HCT116 (cell line): Measurements from ENCODE around the gene UBE2D3. TPM values are rescaled to one million over a fixed set of nuclear protein-coding genes. Genes with fewer than 3 reads are reported as not detected.
A peak's percentile ranks its signal among the peaks of the same experiment; 100 is the strongest.

Source experiments
- ATAC-seq: fragments of 200-7000 bp; cut with Tn5 transposase; 2 replicates; pipeline ENCODE4 v1.9.1; 2020; ENCODE audit warnings: mild to moderate bottlenecking, moderate library complexity
- BruUV-seq: library from RNA; stranded (reverse); fragments of 400-500 nt; replicated peaks from 2 replicates; lab custom pipeline; 2021; lab: Mats Ljungman, UMichigan
- CTCF ChIA-PET: fragments of 300-600 bp; sonication (Branson Sonifier 250); formaldehyde crosslinking; loops from one replicate; lab custom pipeline; 2021; ENCODE audit warnings: antibody characterized with exemption; lab: Charles Lee
- POLR2A ChIA-PET: fragments of 300-600, 350-600 bp; sonication (Branson Sonifier 250); formaldehyde crosslinking; loops from one replicate; lab custom pipeline; 2021; ENCODE audit warnings: antibody characterized with exemption; lab: Charles Lee
- RAD21 ChIA-PET, 2 experiments: fragments of 300-600 bp; sonication (Branson Sonifier 250); formaldehyde crosslinking; loops; one replicate each; lab custom pipeline; 2023; ENCODE audit warnings: low total read pairs in 2 of 2; ENCODE audit not compliant: uncharacterized antibody in 2 of 2, unreplicated experiment in 2 of 2, low non-redundant PET in 1 of 2; lab: Charles Lee
- DNase-seq: peaks from one replicate; pipeline ENCODE4 v3.0.0-alpha.2; 2010; ENCODE audit warnings: low read depth, low spot score
- H2AFZ ChIP-seq: fragments of 200-600 bp; shearing (Covaris generic), sonication (generic); 2 replicates; pipeline ENCODE4 v1.6.1; 2017; ENCODE audit warnings: low read depth, mixed run types, mixed read lengths, antibody characterized with exemption, low read length; ENCODE audit not compliant: poor library complexity, severe bottlenecking
- H3K27ac ChIP-seq: 2 replicates; pipeline ENCODE4 v1.5.1; 2012; ENCODE audit warnings: low read depth, low read length
- H3K27me3 ChIP-seq: fragments of 200-600 bp; sonication (generic); 2 replicates; pipeline ENCODE4 v1.6.1; 2016; ENCODE audit warnings: mixed run types, low read length, mixed read lengths; ENCODE audit not compliant: insufficient read depth
- H3K36me3 ChIP-seq, 2 experiments: fragments of 200-500 bp in 1 of 2; fragments of 200-600 bp in 1 of 2; sonication (Bioruptor generic) in 1 of 2; sonication (generic) in 1 of 2; 2 replicates each; pipeline versions ENCODE4 v1.5.1 to v1.6.1; 2014 to 2016; ENCODE audit warnings: low read length in 2 of 2, inconsistent platforms in 1 of 2, mixed read lengths in 1 of 2, mixed run types in 1 of 2; ENCODE audit not compliant: insufficient read depth in 2 of 2, control insufficient read depth in 1 of 2
- H3K4me1 ChIP-seq, 2 experiments: fragments of 200-600 bp in 1 of 2; sonication (generic) in 1 of 2; 2 replicates each; pipeline versions ENCODE4 v1.5.1 to v1.6.1; 2012 to 2017; ENCODE audit warnings: low read length in 2 of 2, inconsistent platforms in 1 of 2, mild to moderate bottlenecking in 1 of 2, mixed read lengths in 1 of 2, mixed run types in 1 of 2, moderate library complexity in 1 of 2; ENCODE audit not compliant: insufficient read depth in 2 of 2, control insufficient read depth in 1 of 2
- H3K4me2 ChIP-seq: fragments of 200-600 bp; sonication (generic); 2 replicates; pipeline ENCODE4 v1.6.1; 2017; ENCODE audit warnings: mixed run types, low read length, mixed read lengths
- H3K4me3 ChIP-seq, 2 experiments: fragments of 200-600 bp in 1 of 2; sonication (generic) in 1 of 2; replicated peaks in 1 of 2; 2 replicates each; pipeline ENCODE4 v1.5.1; 2011 to 2016; ENCODE audit warnings: low read length in 2 of 2, control low read depth in 1 of 2, low read depth in 1 of 2, mild to moderate bottlenecking in 1 of 2, mixed read lengths in 1 of 2, mixed run types in 1 of 2
- H3K79me2 ChIP-seq: fragments of 200-600 bp; sonication (generic); 2 replicates; pipeline ENCODE4 v1.6.1; 2017; ENCODE audit warnings: mild to moderate bottlenecking, mixed run types, low read length, moderate library complexity, mixed read lengths; ENCODE audit not compliant: insufficient read depth
- H3K9ac ChIP-seq: fragments of 200-600 bp; sonication (generic); 2 replicates; pipeline ENCODE4 v1.6.1; 2016; ENCODE audit warnings: low read length, mixed read lengths
- H3K9me2 ChIP-seq: fragments of 200-600 bp; sonication (generic), shearing (Covaris generic); 2 replicates; pipeline ENCODE4 v1.6.1; 2017; ENCODE audit warnings: mixed run types, mild to moderate bottlenecking, moderate library complexity; ENCODE audit not compliant: insufficient read depth
- H3K9me3 ChIP-seq, 2 experiments: fragments of 200-500 bp in 1 of 2; fragments of 200-600 bp in 1 of 2; sonication (Bioruptor generic) in 1 of 2; sonication (generic) in 1 of 2; 2 replicates each; pipeline ENCODE4 v1.6.1; 2014 to 2017; ENCODE audit warnings: low read length in 2 of 2, mixed read lengths in 2 of 2, inconsistent platforms in 1 of 2, low read depth in 1 of 2, mild to moderate bottlenecking in 1 of 2, mixed run types in 1 of 2, moderate library complexity in 1 of 2; ENCODE audit not compliant: control insufficient read depth in 1 of 2, insufficient read depth in 1 of 2
- H4K20me1 ChIP-seq: fragments of 200-600 bp; sonication (generic), shearing (Covaris generic); 2 replicates; pipeline ENCODE4 v1.6.1; 2017; ENCODE audit warnings: mixed run types, mild to moderate bottlenecking, moderate library complexity; ENCODE audit not compliant: insufficient read depth
- EZH2phosphoT487 ChIP-seq: fragments of 200-600 bp; IDR thresholded peaks from 2 replicates; pipeline ENCODE4 v1.6.1; 2018; ENCODE audit warnings: antibody characterized with exemption, borderline replicate concordance
- FOSL1 ChIP-seq: IDR thresholded peaks from 2 replicates; pipeline ENCODE4 v1.6.1; 2012; ENCODE audit warnings: low read depth
- POLR2A ChIP-seq: IDR thresholded peaks from 2 replicates; pipeline ENCODE4 v1.7.0; 2011; ENCODE audit warnings: borderline replicate concordance; ENCODE audit not compliant: insufficient read depth, insufficient read length; ENCODE audit errors: extremely low read depth
- POLR2AphosphoS5 ChIP-seq: IDR thresholded peaks from 2 replicates; pipeline ENCODE4 v1.6.1; 2011; ENCODE audit warnings: mild to moderate bottlenecking, low read depth, low read length, moderate library complexity
- SIN3A ChIP-seq: IDR thresholded peaks from 2 replicates; pipeline ENCODE4 v1.6.1; 2012; ENCODE audit warnings: low read depth
- SRF ChIP-seq: IDR thresholded peaks from 2 replicates; pipeline ENCODE4 v1.6.1; 2012; ENCODE audit warnings: low read depth
- YY1 ChIP-seq: IDR thresholded peaks from 2 replicates; pipeline ENCODE4 v1.6.1; 2011; ENCODE audit warnings: low read length, low read depth, moderate library complexity, mild to moderate bottlenecking; ENCODE audit not compliant: insufficient replicate concordance; ENCODE audit errors: extremely low read depth
- ZFX ChIP-seq: fragments of 450-650 bp; IDR thresholded peaks from 2 replicates; pipeline ENCODE4 v1.6.1; 2017
- ZNF274 ChIP-seq: fragments of 200-500 bp; sonication (Bioruptor generic); IDR thresholded peaks from 2 replicates; pipeline ENCODE4 v1.6.1; 2014; ENCODE audit warnings: mild to moderate bottlenecking, low read depth, low read length, inconsistent platforms
- intact Hi-C: fragments of 100-400 bp; cut with micrococcal nuclease; formaldehyde crosslinking; loops from 2 replicates; pipeline ENCODE4 v1.10.0; 2022
- total RNA-seq: library from RNA; stranded (reverse); gene quantifications from one replicate; pipeline ENCODE4 v1.2.1, GENCODE V29; 2021; ENCODE audit not compliant: unreplicated experiment
- TF ChIP-seq, protein P1 (sequence below): IDR thresholded peaks from 2 replicates; pipeline ENCODE4 v1.6.1; 2012
- TF ChIP-seq, protein P2 (sequence below): IDR thresholded peaks from 2 replicates; pipeline ENCODE4 v1.6.1; 2012

UBE2D3 gene
- total RNA-seq, 1 experiment from 2014 or later, result 302 TPM

DNA sequence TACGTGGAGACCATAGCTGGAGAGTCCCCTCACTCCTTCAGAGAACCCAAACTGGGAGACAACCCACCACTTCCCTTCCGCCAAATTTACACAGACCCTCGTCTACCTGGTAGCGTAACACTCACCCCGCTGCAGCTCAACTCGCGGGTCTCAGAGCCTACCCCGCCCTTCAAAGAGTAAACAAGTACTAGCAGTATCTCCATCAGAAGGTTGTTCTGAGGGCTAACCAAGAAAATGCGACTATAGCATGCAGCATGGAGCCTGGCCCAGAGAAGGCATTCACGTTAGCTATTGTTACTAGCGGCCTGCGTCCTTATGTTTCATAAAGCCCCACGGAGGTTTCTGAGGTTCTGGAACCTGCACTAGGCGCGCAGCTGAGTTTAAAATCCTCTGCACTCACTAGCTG is 66.1 kb downstream of the UBE2D3 start:
- intact Hi-C loops, result no loop called here
- peaks cover 21% of the 10 kb centered on the region for H3K79me2 ChIP-seq
- ChIA-PET POLR2A (interaction anchor here (1.1 kb wide), 1 partner anchor 67 kb away, joined by 4 read pairs; no protein-coding TSS in a partner anchor), RAD21 (no interaction called here), CTCF (no interaction called here)
- peak overlapping the region; percentile 81 for H2AFZ ChIP-seq
- H3K9me2 ChIP-seq, result no peaks in the 10 kb centered on the region
- no peak overlapping the region; the same call in 1 of the 2 replicates for H3K27ac ChIP-seq
- ATAC-seq (peak; percentile 8), DNase-seq (no peak)
- H3K9ac ChIP-seq, result peak overlapping the region; percentile 72
- H3K4me2 ChIP-seq, result peak overlapping the region; percentile 96
- no peaks in the 10 kb centered on the region for H3K36me3 ChIP-seq
- H3K4me1 ChIP-seq, result peaks cover 11 to 26% of the 10 kb centered on the region in 2 experiments; a peak in 3 of 4 replicates
- TF ChIP-seq, protein P1, sequence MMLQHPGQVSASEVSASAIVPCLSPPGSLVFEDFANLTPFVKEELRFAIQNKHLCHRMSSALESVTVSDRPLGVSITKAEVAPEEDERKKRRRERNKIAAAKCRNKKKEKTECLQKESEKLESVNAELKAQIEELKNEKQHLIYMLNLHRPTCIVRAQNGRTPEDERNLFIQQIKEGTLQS, result no peak
- TF ChIP-seq POLR2AphosphoS5 (no peak), SRF (no peak), FOSL1 (no peak), SIN3A (no peak), ZNF274 (no peak), YY1 (no peak)
- H3K9me3 ChIP-seq, result no peaks in the 10 kb centered on the region
- H4K20me1 ChIP-seq, result no peaks in the 10 kb centered on the region
- H3K27me3 ChIP-seq, result no peaks in the 10 kb centered on the region
- BruUV-seq, result no TSS peak
- H3K4me3 ChIP-seq, result peak overlapping the region; percentile 70 to 92

DNA sequence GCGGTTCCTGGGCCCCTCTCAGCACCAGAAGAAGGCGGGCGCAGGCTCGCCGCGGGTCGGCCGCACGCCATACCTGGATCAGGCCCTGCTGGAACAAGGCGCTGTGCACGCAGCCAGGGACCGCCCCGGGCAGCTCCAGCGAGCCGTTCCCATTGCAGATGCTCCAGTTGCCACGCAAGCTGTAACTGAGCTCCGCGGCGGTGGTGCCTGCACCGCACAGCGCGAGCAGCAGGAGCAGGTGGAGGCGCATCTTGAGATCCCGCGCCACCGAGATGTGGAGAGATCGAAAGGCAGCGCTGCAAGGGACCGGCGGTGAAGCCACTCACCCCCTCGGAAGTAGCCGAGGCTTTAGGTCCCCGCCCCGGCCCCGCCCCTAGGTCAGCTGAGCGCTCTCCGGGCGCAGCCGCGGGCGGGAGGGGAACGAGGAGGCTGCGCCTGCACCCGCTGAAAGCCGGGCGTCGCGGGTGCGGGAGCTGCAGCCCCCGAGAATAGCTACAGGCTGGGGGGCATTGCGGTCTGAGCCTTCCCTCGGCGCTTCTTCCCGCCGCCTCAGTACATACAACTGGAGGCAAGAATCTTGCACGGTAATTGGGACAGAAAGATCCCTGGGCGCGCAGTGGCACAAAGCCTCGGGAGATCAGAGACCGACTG is 66.6 kb downstream of the UBE2D3 start, which contains the start of gene MANBA:
MANBA (minus strand) TSS at position 324 of the 651 bp plus-strand sequence; CDS start at position 250, 74 bp downstream.
- BruUV-seq, result no TSS peak
- peak within 1 kb of the TSS; percentile 70 to 92 for H3K4me3 ChIP-seq
- no peaks in the 10 kb centered on the region for H3K9me2 ChIP-seq
- H3K36me3 ChIP-seq, result no peaks in the 10 kb centered on the region
- POLR2A ChIA-PET, result interaction anchor here (1.1 kb wide), 1 partner anchor 67 kb away, joined by 4 read pairs; no protein-coding TSS in a partner anchor
- TF ChIP-seq POLR2A (peak; percentile 51), EZH2phosphoT487 (no peak), ZFX (peak; percentile 77), SIN3A (no peak; the same call in 1 of the 2 replicates), POLR2AphosphoS5 (peak; percentile 86)
- TF ChIP-seq, protein P2, sequence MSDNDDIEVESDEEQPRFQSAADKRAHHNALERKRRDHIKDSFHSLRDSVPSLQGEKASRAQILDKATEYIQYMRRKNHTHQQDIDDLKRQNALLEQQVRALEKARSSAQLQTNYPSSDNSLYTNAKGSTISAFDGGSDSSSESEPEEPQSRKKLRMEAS, result peak; percentile 69
- TF ChIP-seq, all 23 proteins: peak for 4
- Histone ChIP-seq H2AFZ (peak within 1 kb of the TSS; percentile 81), H3K9ac (peak within 1 kb of the TSS; percentile 72), H3K79me2 (peaks cover 21% of the 10 kb centered on the region), H3K27ac (peak within 1 kb of the TSS; percentile 52), H3K4me1 (peaks cover 11 to 26% of the 10 kb centered on the region in 2 experiments; a peak in 3 of 4 replicates), H3K9me3 (no peaks in the 10 kb centered on the region), H4K20me1 (no peaks in the 10 kb centered on the region), H3K4me2 (peak within 1 kb of the TSS; percentile 96), H3K27me3 (no peaks in the 10 kb centered on the region)
- peak; percentile 95 for ATAC-seq
- DNase-seq, result peak; percentile 56
- CTCF ChIA-PET, result no interaction called here
- RAD21 ChIA-PET, result no interaction called here
- intact Hi-C loops, result no loop called here
